Mucosa of descending colon (tissue), 3 donors: ENCODE results near the gene UBTD2. TPM values are rescaled to one million over a fixed set of nuclear protein-coding genes. Genes with fewer than 3 reads are reported as not detected.

Source experiments
- ATAC-seq: fragments of 200-7000 bp; cut with Tn5 transposase; one replicate; pipeline ENCODE4 v1.9.1; 2020; ENCODE audit warnings: mild to moderate bottlenecking, moderate library complexity
- DNase-seq, 3 donors: peaks; one replicate each; pipeline ENCODE4 v3.0.0-alpha.2; 2020
- H3K36me3 ChIP-seq: fragments of 200-600 bp; one replicate; pipeline ENCODE4 v1.8.0; 2021; ENCODE audit warnings: low read depth, mild to moderate bottlenecking
- H3K4me1 ChIP-seq: fragments of 200-600 bp; one replicate; pipeline ENCODE4 v1.8.0; 2021; ENCODE audit warnings: low read depth, mild to moderate bottlenecking
- H3K4me3 ChIP-seq: fragments of 200-600 bp; one replicate; pipeline ENCODE4 v1.8.0; 2021; ENCODE audit warnings: mild to moderate bottlenecking
- H3K9me3 ChIP-seq: fragments of 200-600 bp; one replicate; pipeline ENCODE4 v1.8.0; 2021; ENCODE audit warnings: mild to moderate bottlenecking
- CTCF ChIP-seq: fragments of 200-600 bp; IDR thresholded peaks from one replicate; pipeline ENCODE4 v1.8.0; 2022; ENCODE audit warnings: antibody characterized with exemption, mild to moderate bottlenecking
- intact Hi-C, 2 donors: fragments of 100-400 bp; cut with DNase I in 1 of 2; cut with micrococcal nuclease in 1 of 2; formaldehyde crosslinking; loops; one replicate each; pipeline versions ENCODE4 v1.11.0 to v1.11.1; 2022; cut with DNase I, micrococcal nuclease
- total RNA-seq, 3 donors: library from RNA; stranded (reverse); fragmentation: NEBNext Ultra II Directional in 2 of 3; extraction: Animal tissue kit (Norgen Biotek cat#: 25700) in 2 of 3; gene quantifications; one replicate each; pipeline versions ENCODE4 v1.2.1 to v1.2.4, GENCODE V29; 2021 to 2023
- donor health status: DM: no; HTN: no; CAD: no; lungs with moderate emphysema.
- donor health status: DM: no; HTN: no; CAD: no.
- donor health status: DM: no; HTN: yes; CAD: no.

Gene UBTD2
- total RNA-seq, 3 donors from 2014 or later, result 18.3 to 22.2 (median 20.0) TPM

- H3K9me3 ChIP-seq, result no peaks in the 10 kb centered on the region
- no peaks in the 10 kb centered on the region for H3K36me3 ChIP-seq
- DNase-seq (no peak), ATAC-seq (no peak)
- no peak for TF ChIP-seq CTCF
- no peak overlapping the region for H3K4me3 ChIP-seq
- H3K4me1 ChIP-seq, result no peaks in the 10 kb centered on the region
- intact Hi-C loops, result no loop called here
Measured at GRCh38 chr5:172194985-172195774, 88.4 kb downstream of the UBTD2 start.

GRCh38 chr5:172193872-172194271 is 89.7 kb downstream of the UBTD2 start, which contains the start of gene EFCAB9:
Gene EFCAB9 (plus strand): TSS chr5:172194172. CDS start chr5:172194173, 1 bp downstream.
- no peaks in the 10 kb centered on the region for H3K4me1 ChIP-seq
- H3K36me3 ChIP-seq, result no peaks in the 10 kb centered on the region
- ATAC-seq (no peak), DNase-seq (no peak)
- intact Hi-C loops, result no loop called here
- no peak within 1 kb of the TSS for H3K4me3 ChIP-seq
- H3K9me3 ChIP-seq, result no peaks in the 10 kb centered on the region
- TF ChIP-seq CTCF, result no peak

GRCh38 chr5:172189693-172190296 is 93.8 kb downstream of the UBTD2 start:
- no peak for TF ChIP-seq CTCF
- H3K4me1 ChIP-seq, result peaks cover 6% of the 10 kb centered on the region
- intact Hi-C loops, result loop anchor here (5.0 kb wide), 2 partner anchors 77 to 82 kb away; no protein-coding TSS in a partner anchor
- no peaks in the 10 kb centered on the region for H3K36me3 ChIP-seq
- H3K4me3 ChIP-seq, result no peak overlapping the region
- no peaks in the 10 kb centered on the region for H3K9me3 ChIP-seq
- DNase-seq, result no peak
- ATAC-seq, result no peak

- ATAC-seq (no peak), DNase-seq (no peak)
- H3K4me1 ChIP-seq, result peaks cover 6% of the 10 kb centered on the region
- H3K4me3 ChIP-seq, result no peak overlapping the region
- TF ChIP-seq CTCF, result no peak
- intact Hi-C loops, result loop anchor here (5.0 kb wide), 2 partner anchors 77 to 82 kb away; no protein-coding TSS in a partner anchor
- H3K36me3 ChIP-seq, result no peaks in the 10 kb centered on the region
- no peaks in the 10 kb centered on the region for H3K9me3 ChIP-seq
Measured at GRCh38 chr5:172188893-172189692, 94.5 kb downstream of the UBTD2 start.

- DNase-seq (peak; percentile 88 to 95 (median 95)), ATAC-seq (peak; percentile 86)
- Histone ChIP-seq H3K9me3 (no peaks in the 10 kb centered on the region), H3K4me3 (peak within 1 kb of the TSS; percentile 77), H3K36me3 (no peaks in the 10 kb centered on the region), H3K4me1 (peaks cover 6% of the 10 kb centered on the region)
- TF ChIP-seq CTCF, result peak; percentile 83
- intact Hi-C loops, result loop anchor here (5.0 kb wide), 2 partner anchors 76 to 81 kb away; no protein-coding TSS in a partner anchor
Measured at GRCh38 chr5:172188033-172188892, 95.3 kb downstream of the UBTD2 start, which contains the start of gene STK10. Gene STK10 (minus strand): TSS chr5:172188224. CDS start chr5:172188042, 182 bp downstream.
